ENCODE data around the gene PKD1.
"Not testable (repeated sequence)": the region's sequence is repeated elsewhere in the genome, so short reads cannot be mapped to it uniquely, and the experiment has no call there.

The PKD1 gene

DNA sequence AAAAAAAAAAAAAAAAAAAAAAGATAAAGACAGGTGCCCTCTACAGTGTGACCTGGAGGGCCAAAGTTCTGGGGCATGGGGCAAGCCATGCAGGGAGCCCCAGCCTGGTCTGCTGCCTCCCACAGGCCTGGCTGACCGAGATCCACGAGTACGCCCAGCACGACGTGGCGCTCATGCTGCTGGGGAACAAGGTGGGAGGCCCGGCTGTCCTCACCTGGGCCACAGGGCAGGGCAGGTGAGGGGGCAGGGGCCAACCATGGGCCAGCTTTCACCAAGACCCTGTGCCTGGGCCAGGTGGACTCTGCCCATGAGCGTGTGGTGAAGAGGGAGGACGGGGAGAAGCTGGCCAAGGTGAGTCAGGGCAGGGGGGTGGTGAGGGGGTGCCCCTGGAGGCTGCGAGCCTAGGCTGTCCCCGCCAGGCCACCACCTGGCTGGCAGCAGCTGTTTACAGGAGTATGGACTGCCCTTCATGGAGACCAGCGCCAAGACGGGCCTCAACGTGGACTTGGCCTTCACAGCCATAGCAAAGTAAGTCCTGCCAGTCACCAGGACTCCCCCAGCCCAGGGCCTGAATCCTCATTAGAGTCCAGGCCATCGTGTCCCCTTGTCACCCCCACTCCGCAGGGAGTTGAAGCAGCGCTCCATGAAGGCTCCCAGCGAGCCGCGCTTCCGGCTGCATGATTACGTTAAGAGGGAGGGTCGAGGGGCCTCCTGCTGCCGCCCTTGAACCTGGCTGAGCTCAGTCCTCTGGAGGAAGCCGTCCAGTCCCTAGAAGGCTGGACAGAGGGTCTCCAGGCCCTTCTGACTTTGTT is 17.2 kb upstream of the PKD1 start:
- peak in 2 of 10 donors; percentile 77 to 79 for DNase-seq
- intact Hi-C loops (cut with DNase I), result no loop called here

DNA sequence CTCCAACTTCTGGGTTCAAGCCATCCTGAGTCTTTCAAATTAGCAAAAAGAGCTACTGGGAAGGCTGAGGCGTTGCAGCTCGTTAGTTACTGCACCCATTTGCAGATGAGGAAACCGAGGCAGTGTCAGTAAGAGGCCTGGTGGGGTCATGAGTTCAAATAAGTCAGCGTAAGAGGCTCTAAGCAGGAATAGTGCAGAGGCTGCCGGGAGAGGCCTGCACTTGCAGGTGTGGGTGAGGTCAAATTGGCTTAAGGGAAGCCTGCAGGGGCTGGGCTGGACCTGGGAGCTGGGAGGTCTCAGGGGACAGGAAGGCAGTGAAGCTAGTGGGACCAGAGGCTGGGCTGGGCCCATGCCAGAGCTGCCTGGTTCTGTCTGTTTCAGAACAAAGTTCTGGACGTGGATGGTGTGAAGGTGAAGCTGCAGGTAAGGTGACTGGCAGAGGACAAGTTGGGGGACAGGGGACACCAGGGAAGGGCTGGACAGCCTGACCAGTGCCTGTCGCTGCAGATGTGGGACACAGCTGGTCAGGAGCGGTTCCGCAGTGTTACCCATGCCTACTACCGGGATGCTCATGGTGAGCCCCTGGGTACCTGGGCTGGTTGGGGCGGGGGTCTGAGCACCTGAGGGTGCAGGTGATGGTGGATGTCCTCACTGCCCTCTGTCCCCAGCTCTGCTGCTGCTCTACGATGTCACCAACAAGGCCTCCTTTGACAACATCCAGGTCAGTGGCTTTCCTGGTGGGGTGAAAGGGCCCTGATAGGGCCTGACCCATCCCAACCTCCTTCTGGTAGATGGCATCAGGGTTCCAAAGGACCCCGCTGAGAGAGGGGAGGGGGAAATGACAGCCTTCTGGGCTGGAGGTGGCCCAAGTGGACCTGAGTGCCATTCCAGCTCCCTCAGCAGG is 15.7 kb upstream of the PKD1 start:
- DNase-seq, result no peak
- intact Hi-C loops (cut with DNase I), result no loop called here

DNA sequence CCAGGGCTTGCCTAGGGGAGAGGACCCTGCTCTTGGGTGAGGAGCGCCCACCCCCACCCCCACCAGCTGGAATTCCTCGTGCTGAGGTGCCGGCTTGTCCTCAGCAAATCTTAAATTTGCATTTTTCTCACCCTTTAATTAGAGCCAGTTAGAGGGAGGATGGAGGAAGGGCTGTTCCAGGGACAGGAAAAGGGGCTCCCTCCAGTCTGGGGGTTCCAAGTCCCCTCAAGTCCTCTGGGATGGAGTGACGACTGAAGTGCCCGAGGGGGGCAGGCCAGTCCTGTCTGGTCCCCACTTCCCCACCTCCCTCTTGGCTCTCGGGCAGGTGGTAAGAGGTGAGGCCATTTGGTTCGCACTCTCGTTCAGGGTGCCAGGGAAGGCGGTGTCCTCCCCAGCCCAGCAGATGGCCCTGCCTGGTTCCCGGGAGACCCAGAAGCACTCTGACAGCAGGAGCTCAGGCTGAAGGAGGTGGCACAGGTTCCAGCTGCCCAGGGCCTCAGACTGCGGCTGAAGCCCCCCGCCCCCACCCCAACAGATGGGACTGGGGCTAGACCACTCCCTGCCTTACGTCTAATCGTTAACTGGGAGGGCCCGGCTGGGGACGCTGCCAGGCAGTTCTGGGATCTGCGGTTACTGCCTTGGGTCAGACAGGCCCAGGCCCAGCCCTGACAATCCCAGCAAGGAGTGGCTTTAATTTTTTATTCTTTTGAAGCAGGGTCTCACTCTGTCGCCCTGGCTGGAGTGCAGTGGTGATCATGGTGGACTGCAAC is 14.9 kb upstream of the PKD1 start:
- DNase-seq, result peak in 2 of 10 donors; percentile 65 to 81
- intact Hi-C loops (cut with DNase I), result no loop called here

DNA sequence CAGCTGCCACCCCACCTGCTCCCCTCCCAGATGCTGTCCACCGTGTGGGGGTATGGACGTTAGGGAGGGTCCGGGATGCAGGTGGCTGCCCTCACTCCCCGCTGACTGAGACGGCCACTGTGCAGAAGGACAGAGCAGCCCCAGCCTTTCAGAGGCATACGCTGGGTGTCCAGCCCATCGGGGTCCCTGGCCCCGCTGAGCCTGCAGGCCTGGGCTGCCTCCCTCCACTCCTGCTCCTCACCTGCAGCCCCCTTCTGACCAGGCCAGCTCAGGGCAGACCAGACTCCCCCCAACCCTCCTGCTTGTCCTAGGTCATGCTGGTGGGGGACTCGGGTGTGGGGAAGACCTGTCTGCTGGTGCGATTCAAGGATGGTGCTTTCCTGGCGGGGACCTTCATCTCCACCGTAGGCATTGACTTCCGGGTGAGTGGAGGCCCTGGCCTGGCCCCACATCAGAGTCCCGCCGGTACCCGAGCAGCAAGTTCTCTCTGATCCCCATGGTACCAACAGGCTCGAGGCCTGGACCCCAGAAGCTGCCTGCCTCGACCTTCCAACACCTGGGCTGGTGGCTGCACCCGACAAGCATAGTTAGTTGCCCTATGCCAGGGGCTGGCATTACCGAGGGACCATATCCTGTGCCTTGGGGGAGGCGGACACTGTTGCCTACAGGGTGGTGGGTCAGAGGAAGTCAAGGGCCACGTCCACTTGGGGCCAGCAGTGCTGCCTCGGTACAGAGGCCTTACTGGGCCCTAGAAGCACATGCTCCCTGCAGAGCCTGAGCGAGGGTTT is 14.1 kb upstream of the PKD1 start:
- intact Hi-C loops (cut with DNase I), result no loop called here
- DNase-seq, result peak in 1 of 10 donors; percentile 81

DNA sequence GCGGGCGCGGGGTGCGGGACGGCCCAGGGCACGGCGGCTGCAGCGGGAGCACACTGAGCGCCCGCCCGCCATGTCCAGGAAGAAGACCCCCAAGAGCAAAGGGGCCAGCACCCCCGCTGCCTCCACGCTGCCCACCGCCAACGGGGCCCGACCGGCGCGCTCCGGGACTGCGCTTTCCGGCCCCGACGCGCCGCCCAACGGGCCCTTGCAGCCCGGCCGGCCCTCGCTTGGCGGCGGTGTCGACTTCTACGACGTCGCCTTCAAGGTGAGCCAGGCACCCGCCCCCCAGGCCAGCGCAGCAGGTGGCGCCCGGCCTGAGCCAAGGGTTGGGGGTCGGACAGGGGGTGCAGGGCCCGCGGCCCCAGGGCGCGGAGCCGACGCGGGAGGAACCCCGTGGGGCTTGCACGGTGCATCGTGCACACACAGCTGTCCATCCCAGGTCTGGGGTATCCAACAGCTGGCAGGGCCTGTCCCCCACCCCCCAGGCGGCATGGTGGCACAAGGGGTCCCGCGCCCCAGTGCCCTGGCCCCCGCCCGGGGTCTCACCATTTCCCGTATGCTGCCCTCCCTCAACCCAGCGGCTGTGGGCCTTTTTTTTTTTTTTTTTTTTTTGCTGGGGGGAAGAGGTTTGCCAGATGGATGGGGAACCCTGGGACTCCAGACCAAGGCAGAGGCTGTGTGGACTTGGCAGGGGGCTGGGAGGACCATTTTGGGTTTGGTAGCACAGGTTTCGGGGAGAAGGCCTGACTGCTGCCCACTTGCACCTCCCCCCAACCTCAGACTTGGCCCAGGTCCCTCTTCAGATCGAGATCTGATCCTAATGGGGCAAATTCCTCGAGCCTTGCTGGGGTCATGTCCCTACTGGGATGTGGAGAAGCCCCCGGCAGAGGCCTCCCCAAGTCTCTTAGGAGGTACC is 13.3 kb upstream of the PKD1 start:
- peak in 2 of 10 donors; percentile 76 to 83 for DNase-seq
- intact Hi-C loops (cut with DNase I), result no loop called here

DNA sequence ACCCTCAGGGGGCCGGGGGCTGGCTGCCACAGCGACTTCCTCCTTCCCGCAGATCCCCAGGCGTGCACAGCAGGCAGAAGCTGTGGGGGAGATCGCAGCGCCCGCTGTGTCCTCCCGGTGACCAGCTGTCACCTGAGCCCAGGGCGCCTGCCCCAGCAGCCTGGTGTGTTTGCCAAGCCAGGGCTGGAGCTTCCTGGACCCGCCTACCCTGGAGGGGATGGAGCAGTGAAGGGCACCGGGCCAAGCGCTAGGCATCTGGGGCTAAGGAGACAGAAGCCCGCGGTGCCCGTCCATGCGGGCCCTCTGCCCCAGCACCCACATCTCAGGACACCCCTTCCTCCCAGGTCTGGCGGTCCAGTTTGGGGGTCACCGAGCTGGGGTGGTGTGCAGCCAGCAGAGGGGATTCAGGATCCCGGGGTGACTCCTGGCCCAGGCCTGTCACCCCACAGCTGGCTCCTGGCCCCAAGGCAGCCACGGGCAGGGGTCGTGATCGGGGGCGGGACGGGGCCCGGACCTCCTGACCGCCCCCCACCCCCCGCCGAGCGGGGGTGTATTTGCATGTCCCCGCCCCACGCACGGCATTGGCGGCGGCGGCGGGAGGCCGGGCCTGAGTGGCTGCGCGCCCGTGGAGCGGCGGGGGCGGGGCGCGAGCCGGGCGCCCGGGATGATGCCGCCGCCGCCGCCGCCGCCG is 12.4 kb upstream of the PKD1 start, which contains the start of gene RAB26:
Gene RAB26, plus strand, starts transcription at position 645 of the 691 bp plus-strand sequence. CDS start 159 bp downstream, outside the sequence.
- intact Hi-C loops (cut with DNase I), result no loop called here
- peak; percentile 55 to 96 (median 70) for DNase-seq

DNA sequence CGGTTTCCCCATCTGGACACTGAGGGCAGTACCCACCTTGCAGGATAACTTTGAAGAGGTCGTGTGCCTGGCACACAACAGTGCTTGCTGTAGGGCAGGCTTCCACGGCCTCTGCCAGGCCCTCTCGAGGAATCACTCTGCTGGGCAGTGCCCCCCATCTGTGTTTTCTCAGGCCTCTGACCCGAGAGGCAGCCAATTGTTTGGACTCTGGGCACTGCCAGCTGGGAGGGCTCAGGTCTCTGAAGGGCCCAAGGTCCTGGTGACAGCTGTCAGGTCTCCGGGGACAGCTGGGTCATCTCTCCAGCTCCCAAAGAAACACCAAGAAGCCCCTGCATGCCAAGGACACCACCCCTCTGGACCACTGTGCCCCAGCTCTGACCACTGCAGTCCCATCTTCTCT is 11.7 kb upstream of the PKD1 start:
- intact Hi-C loops (cut with DNase I), result no loop called here
- peak in 1 of 10 donors; percentile 83 for DNase-seq

DNA sequence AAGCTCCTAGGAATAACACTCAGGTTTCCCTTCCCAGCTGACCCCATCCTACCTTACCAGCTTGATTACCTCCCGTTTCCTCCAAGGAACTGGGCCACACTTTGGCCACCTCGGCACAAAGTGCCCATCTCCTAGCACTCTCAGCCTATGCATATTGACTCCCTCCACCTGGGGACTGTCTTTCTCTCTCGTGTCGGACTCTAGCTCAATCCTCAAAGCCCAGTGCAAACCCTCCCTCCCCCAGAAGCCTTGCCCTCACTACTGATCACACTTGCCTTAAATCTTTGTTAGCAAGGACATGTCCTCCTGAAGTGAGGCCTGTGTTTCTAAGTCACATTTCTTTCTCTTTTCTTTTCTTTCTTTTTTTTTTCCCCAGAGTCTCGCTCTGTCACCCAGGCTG is 10.1 kb upstream of the PKD1 start:
- intact Hi-C loops (cut with DNase I), result no loop called here
- no peak for DNase-seq

DNA sequence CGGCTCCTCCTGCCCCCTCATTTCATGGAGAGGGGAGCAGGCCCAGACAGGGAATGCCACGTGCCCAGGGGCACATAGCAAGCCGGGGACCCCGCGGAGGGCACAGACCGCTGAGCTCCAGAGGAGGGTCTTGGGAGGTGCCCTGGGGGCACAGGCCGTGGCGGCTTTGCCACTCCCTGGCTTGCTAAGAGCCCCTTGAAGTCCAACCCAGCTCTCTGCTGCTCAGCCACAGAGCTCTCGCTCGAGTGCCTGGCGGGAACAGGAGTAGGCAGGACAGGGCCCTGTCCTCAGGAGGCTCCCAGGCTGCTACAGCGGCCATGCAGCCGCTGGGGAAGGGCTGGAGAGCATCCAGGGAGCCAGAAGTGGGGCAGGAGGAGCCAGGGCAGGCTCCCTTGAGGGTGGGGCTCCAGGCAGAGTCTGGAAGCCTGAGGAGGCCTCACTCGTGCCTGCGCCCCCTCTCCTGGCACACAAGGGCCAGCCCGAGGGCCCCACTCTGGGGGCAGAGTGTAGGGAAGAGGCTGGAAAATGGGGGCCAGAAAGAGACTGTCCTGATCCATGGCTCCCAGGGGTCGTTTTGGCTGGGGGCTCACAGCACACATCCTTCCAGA is 8.3 kb upstream of the PKD1 start:
- peak in 1 of 10 donors; percentile 76 for DNase-seq
- intact Hi-C loops (cut with DNase I), result no loop called here

DNA sequence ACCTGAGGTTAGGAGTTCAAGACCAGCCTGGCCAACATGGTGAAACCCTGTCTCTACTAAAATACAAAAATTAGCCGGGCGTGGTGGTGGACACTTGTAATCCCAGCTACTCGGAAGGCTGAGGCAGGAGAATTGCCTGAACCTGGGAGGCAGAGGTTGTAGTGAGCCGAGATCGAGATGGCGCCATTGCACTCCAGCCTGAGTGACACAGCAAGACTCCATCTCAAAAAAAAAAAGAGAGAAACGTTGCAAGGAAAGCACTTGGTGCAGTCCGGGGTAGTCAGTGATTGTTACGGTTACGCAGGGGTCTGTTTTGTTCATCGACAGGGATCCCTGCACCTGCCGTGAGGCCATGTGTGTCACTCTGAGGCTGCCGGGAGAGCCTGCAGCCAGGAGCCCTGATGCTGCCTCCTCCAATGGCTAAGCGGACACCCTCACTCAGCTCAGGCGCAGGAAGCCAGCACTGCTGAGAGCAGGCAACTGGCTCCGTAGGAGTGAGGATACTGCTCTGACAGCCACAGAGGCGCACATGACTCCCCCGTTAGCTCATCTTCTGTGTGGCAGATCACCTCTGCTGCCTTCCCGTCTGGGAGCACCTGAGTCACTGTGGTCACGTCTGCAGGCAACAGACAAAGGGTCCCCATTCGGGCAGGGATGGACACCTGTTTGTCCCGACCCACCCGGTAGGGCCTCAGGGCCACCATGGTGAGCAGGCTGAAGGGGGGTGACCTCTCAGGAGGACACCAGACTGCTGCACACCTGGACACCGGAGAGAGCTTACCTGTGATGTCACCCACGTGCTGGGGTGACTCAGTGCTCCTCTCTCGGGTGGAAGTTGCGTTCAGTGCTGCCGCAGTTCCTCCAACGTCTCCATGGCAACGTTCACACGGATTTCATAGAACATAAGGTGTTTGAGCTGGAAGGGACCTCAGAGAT is 7.5 kb upstream of the PKD1 start:
- intact Hi-C loops (cut with DNase I), result no loop called here
- peak in 8 of 10 donors; percentile 60 to 96 (median 78) for DNase-seq

DNA sequence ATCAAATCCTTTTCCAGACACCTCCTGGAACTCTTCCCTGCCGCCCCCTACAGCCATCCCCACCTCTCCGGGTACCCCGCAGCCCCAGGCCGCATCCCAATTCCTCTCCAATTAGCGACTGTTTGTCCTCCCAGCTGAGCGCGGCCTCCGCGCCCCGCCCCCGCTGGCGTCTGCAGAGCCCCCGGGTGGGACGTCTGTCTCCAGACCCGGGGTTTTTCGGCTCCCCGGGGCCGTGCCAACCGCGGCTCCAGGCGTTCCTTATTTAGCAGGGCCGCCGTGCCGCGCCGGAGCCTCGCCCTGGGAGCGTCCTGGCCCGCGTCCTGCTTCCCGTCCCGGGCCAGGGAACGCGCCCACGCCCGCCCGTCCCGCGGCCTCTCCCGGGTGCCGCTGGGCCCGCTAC is 627 bp downstream of the PKD1 start:
- peak in 1 of 10 donors; percentile 78 for DNase-seq
- intact Hi-C loops (cut with DNase I), result not testable (repeated sequence)

DNA sequence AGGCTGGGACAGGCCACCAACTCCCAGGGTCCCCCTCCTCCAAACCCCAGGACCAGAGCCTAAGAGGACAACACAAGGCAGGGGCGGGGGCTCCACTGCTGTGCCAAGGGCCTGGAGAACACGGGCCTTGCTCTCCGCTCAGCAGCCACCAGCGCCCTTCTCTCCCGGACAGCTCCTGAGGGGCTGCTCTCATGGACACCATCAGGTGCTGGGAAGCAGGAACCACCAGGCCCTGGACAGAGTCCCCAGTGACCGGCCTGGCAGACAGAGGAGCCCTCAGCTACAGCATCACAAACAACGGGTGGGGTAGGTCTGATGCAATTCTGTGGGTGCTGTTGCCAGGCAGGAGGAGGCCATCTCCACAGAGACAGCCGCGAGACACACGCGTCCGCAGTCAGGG is 1.9 kb downstream of the PKD1 start:
- DNase-seq, result not testable (repeated sequence)

DNA sequence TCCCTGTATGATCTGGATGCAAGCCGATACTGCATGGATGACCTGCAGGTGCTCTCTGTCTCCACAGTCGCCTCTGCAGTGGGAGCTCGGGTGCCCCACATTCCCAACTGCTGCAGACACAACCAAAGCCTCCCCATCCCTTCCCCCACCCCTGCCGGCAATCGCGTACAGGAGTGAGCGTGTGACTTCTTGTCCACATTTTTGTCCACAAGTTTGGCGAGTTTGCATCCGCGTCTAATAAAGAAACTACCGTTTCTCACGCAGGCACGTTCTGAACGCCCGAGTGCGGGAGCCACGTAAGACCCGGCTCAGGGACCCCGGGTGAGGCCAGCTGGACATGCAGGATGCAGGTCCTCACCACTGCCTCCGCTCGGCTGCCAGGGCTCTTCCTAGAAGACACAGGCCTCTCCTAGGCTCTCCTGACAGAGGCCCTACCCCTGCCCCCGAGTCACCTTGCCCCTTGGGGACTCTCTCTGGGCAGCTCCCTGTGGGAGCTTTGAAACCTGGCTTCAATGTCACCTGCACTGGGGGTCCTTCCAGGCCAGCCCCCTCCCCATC is 5.7 kb downstream of the PKD1 start:
- peak in 1 of 10 donors; percentile 66 for DNase-seq
- intact Hi-C loops (cut with DNase I), result not testable (repeated sequence)

More for the DNA sequence above, 1.9 kb downstream of the PKD1 start:
- intact Hi-C loops (cut with DNase I), result not testable (repeated sequence)

DNA sequence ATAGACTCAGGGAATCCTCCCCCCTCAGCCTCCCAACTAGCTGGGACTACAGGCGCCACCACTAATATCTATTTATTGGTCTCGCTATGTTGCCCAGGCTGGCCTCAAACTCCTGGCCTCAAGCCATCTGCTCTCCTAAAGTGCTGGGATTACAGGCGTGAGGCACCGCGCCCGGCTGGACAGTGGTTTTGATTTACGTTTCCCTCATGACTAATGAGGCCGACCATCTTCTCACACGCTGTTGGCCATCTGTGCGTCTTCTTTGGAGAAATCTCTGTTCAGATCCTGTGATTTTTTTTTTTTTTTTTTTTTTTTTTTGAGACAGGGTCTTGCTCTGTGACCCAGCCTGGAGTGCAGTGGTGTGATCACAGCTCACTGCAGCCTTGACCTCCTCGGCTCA is 6.4 kb downstream of the PKD1 start:
- intact Hi-C loops (cut with DNase I), result not testable (repeated sequence)

DNA sequence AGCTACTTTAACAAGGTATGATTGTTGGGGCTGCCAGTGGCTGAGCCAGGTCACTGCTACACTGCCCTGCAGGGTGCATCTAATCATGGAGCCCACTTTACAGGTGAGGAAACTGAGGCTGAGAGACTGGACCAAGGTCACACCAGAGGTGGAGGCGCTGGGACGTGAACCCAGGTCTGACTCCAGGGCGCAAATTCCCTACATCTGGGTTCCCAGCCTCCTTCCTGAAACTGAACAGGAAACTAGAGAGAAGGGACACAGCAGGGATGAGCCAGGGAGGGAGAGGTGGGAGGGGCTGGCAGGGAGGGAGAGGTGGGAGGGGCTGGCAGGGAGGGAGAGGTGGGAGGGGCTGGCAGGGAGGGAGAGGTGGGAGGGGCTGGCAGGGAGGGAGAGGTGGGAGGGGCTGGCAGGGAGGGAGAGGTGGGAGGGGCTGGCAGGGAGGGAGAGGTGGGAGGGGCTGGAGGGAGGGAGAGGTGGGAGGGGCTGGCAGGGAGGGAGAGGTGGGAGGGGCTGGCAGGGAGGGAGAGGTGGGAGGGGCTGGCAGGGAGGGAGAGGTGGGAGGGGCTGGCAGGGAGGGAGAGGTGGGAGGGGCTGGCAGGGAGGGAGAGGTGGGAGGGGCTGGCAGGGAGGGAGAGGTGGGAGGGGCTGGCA is 7.9 kb downstream of the PKD1 start:
- intact Hi-C loops (cut with DNase I); DNase-seq: not testable (repeated sequence)

More for the DNA sequence above, 6.4 kb downstream of the PKD1 start:
- DNase-seq, result not testable (repeated sequence)
